Right lobe of liver (tissue), 4 donors: ENCODE measurements around the gene EXOC7.

ENCODE experiments used
- POLR2A ChIP-seq: fragments of 450-650 bp; IDR thresholded peaks from one replicate; pipeline ENCODE4 v1.6.1; 2017; ENCODE audit warnings: antibody characterized with exemption, mild to moderate bottlenecking
- TF ChIP-seq, protein P1 (sequence below), 4 donors: fragments of 200-600 bp in 3 of 4; fragments of 450-650 bp in 1 of 4; IDR thresholded peaks; one replicate each; pipeline versions ENCODE4 v1.5.1 to v1.8.0; 2016 to 2022; ENCODE audit warnings: antibody characterized with exemption in 4 of 4, mild to moderate bottlenecking in 2 of 4
- donor health status: DM: no; HTN: no; CAD: no.
- donor health status: DM: no; HTN: no; CAD: no.
- donor health status: DM: no; HTN: yes; CAD: no.

DNA sequence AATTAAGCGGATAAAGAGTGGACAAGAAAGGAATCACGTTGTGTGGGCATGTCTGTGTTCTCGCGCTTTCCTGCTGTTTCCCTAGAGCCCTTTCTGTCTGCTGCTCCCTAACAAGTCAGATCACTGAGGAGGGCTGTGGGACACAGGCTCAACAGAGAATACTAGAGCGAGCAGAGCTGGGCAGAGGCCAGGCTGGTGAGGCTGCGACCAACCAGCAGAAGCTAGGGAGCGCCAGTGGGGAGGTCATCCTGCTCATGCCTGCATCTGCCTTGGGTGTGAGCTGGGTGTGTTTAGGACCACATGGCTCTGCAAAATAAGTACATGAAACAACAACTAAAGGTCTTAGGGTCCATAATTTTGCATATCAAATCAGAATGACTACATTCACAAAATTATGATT is 49.0 kb upstream of the EXOC7 start:
- TF ChIP-seq, protein P1, sequence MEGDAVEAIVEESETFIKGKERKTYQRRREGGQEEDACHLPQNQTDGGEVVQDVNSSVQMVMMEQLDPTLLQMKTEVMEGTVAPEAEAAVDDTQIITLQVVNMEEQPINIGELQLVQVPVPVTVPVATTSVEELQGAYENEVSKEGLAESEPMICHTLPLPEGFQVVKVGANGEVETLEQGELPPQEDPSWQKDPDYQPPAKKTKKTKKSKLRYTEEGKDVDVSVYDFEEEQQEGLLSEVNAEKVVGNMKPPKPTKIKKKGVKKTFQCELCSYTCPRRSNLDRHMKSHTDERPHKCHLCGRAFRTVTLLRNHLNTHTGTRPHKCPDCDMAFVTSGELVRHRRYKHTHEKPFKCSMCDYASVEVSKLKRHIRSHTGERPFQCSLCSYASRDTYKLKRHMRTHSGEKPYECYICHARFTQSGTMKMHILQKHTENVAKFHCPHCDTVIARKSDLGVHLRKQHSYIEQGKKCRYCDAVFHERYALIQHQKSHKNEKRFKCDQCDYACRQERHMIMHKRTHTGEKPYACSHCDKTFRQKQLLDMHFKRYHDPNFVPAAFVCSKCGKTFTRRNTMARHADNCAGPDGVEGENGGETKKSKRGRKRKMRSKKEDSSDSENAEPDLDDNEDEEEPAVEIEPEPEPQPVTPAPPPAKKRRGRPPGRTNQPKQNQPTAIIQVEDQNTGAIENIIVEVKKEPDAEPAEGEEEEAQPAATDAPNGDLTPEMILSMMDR (IDR thresholded peaks at IDR 0.05) = no peak
- TF ChIP-seq POLR2A = no peak
